Stimulated activated CD4-positive, alpha-beta T cell treated with anti-CD3 and anti-CD28 coated beads, Interleukin-15, amount 100 ng/mL, for 1 hour (primary cell): ENCODE measurements around the gene MCOLN2.
"Not testable (repeated sequence)": the region's sequence is repeated elsewhere in the genome, so short reads cannot be mapped to it uniquely, and the experiment has no call there.

Experiments used
- DNase-seq, 2 donors: peaks; one replicate each; pipeline ENCODE4 v3.0.0-alpha.2; 2020; ENCODE audit warnings: low read depth in 1 of 2, low spot score in 1 of 2

MCOLN2 gene

DNA sequence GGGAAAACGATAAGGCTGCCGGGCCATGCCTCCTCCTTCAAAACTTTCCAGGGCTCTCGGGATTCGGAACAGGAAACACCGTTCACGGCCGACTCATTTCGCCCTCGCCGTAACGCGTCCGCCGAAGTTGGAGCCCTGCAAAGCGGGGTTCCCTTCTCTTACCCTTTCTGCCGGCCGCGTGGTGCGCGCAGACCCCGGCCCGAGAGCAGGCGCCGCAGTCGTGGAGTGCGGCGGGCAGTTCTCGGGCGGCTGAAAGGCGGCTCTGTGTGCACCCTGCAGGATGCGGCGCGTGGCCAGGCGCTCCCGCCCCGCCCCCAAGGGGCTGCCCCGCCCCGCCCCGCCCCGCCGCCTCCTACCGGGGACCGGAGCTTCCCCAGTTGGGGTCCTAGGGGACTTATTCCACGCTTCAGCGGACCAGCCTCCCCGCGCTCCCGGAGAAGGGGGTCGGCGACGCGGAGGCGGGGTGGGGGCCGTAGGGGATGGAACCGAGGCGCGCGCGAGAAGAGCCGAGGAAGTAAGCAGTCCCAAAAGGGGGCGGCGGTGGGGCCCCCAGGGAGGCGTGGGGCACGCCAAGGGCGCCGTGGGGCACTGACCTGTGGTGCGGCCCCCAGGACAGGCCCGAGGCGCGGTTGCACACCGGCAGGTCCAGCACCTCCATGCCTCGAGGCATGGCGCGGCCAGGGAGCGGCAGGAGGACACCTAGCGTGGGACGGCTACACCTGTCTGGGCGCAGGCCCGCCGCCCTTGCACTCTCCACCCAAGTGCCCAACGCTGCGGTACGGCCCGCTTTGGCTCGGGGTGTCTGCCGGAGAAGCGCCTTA lies at the start of gene MCOLN2:
Gene MCOLN2, minus strand, starts transcription at position 268 of the 821 bp plus-strand sequence. Its CDS starts 241 bp downstream, at position 27.
- DNase-seq = peak; percentile 34 to 41

DNA sequence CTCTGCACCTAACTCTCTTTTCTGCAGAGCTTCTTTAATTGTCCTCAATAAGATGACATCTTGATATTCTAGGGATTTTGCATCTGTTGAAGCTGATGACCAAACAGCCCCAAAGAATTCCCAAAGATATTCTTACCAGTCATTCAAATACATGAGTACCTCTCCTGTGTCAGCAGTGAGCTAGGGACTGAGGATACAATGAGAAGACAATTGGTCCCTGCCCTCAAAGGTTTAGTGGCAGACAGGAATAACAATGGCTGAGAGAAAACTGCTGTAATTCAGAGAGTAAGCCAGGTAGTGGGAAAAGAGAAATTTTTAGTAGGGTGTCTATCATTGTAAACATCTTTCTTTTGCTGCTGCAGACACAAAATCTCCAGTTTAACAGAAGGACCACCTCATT lies 45.5 kb upstream of the MCOLN2 start:
- DNase-seq = no peak

- DNase-seq = no peak
These were observed 44.9 kb upstream of the MCOLN2 start for GRCh38 chr1:85041793-85042192.

DNA sequence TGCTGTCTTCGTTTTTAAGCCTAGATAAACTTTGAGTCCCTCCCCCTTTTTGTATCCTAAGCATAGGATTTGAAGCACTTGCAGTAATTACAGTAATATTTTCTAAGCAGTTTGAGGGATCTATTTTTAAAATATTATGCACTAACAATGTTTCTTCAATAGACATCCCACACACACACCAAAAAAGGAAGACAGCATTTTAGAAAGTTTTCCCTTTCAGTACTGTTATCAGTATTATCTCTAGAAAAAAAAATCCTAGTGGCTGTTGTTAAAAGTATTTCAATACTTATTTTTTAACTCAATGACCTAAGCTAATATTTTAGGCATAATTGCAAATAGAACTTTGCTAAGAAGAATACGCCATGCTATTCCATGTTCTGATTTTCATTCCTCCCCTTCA lies 36.3 kb upstream of the MCOLN2 start:
- no peak for DNase-seq

- no peak for DNase-seq
These were observed 33.6 kb upstream of the MCOLN2 start for GRCh38 chr1:85030536-85030935.

- no peak for DNase-seq
These were observed 31.2 kb upstream of the MCOLN2 start for GRCh38 chr1:85028151-85028550.

- no peak for DNase-seq
These were observed 30.5 kb upstream of the MCOLN2 start for GRCh38 chr1:85027242-85027983.

DNA sequence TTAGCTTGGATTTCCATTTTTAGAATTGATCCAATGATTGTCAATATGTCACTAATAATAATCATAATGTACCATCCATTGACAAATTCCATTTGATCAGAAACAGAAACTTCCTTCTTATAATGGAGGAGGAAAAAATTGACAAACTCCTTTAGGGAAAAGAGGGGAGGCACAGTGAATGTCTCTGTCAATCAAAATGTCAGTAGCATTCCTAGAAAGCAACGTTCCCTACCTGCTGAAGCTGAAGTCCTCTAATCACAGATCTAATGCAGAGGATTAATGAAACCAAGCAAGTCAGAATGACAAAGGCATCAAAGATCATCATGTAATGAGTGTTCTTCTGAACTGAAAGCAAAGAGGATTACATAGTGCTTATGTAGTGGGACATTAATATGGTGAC lies 29.0 kb upstream of the MCOLN2 start:
- DNase-seq = no peak

- DNase-seq = no peak
These were observed 27.8 kb upstream of the MCOLN2 start for GRCh38 chr1:85024736-85025135.

- no peak for DNase-seq
These were observed 25.8 kb upstream of the MCOLN2 start for GRCh38 chr1:85022700-85023099.

GRCh38 chr1:85019994-85020393 lies 23.1 kb upstream of the MCOLN2 start:
- no peak for DNase-seq

GRCh38 chr1:85015826-85016225 lies 18.9 kb upstream of the MCOLN2 start:
- DNase-seq = no peak

DNA sequence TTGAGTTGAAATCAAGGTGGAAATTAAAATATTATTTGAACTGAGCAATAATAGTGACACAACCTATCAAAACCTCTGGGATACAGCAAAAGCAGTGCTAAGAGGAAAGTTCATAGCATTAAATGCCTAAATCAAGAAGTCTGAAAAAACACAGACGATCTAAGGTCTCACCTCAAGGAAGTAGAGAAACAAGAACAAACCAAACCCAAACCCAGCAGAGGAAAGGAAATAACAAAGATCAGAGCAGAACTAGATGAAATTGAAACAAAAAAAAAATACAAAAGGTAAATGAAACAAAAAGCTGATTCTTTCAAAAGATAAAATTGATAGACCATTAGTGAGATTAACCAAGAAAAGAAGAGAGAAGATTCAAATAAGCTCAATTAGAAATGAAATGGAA lies 8.7 kb upstream of the MCOLN2 start:
- DNase-seq = not testable (repeated sequence)

DNA sequence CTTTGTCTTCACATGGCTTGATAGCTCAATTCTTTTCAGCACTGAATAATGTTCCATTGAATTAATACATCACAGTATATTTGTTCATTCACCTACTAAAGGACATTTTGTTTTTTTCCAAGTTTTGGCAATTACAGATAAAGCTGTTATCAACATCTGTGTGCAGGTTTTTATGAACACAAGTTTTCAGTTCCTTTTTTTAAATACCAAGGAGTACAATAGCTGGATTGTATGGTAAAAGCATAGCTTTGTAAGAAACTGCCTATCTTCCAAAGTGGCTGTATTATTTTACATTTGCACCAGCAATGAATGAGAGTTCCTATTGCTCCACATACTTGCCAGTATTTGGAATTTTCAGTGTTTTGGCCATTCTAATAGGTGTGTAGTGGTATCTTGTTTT lies 4.8 kb upstream of the MCOLN2 start:
- no peak for DNase-seq

GRCh38 chr1:84998642-84999280 lies 1.8 kb upstream of the MCOLN2 start:
- peak in 1 of 2 donors; percentile 9 for DNase-seq

DNA sequence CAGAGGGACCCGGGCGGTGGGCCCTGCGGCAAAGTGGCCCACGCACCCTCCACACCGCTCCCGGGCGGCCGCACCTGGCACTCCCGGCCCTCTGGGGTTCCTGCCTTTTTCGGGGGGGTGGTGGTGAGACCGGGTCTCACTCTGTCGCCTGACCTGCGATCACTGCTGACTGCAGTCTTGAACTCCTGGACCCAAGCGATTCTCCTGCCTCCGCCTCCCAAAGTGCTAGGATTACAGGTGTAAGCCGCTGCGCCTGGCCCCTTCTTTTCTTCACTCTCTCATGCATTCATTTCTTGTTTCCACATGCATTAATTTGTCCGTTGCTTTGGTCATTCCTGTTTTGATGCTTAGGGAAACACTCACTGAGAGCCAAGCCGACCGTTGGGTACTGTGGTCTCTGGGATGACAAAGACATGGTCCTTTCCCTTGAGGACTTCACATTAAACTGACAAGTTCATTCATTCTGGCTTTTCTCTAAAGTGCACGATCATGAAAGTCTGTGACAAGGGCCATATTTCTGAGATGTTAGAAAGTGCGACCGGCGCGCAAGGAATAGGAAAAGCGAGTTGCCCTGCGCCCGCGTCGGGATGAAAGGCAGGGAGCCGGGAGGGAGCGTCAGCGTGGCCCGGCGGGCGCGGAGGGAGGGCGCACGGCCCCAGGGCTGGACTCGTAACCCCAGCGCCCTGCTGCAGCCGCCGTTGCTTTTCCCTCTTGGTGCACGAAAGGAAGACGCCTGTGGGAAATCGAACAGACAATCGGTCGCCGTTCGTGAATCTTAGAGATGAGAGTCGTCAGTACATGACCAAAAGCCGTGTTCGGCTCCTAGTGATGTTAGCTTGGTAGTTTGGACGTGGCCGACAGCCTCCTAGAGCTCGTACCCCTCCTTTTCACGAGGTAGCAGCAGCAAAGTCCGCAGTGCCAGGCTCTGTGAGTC lies 1.0 kb upstream of the MCOLN2 start:
- no peak for DNase-seq

DNA sequence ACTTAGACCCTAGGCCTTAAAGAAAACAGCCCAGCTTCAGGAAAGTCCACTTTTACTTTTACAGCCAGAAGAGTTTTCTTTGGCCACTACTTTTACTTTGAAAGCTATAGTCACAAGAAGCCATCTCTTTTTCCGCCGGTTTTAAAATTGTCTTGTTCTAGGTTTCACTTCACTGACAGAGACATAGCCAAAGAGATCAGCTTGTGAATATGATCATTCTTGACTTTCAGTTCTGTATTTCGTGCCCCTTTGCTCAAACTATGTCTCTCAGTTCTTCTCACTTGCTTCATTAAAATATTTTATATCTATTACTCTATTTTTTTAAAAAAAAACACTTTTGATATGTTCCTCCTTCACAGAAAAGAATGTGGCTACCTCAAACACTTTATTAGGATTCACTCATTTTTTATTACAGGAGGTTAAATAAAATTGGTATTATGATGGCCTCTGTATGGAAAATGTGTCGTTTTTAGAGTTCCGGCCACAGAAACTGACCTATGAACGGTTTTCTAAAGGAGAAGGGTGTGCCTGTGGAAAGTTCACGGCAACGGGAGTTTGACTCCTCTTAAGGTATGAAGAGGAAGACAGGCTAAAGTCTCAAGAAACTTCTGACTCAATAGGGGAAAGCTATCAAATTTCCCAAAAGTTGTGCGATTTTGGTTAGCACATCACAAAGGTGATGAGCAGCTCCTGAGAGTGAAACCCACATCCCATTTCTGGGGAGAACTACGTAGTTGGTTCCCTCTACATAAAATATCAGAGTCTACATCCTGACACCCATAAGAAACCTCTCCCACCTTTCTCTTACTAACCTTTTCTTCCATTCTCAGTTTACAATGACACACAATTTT lies 1.2 kb downstream of the MCOLN2 start:
- DNase-seq = no peak

DNA sequence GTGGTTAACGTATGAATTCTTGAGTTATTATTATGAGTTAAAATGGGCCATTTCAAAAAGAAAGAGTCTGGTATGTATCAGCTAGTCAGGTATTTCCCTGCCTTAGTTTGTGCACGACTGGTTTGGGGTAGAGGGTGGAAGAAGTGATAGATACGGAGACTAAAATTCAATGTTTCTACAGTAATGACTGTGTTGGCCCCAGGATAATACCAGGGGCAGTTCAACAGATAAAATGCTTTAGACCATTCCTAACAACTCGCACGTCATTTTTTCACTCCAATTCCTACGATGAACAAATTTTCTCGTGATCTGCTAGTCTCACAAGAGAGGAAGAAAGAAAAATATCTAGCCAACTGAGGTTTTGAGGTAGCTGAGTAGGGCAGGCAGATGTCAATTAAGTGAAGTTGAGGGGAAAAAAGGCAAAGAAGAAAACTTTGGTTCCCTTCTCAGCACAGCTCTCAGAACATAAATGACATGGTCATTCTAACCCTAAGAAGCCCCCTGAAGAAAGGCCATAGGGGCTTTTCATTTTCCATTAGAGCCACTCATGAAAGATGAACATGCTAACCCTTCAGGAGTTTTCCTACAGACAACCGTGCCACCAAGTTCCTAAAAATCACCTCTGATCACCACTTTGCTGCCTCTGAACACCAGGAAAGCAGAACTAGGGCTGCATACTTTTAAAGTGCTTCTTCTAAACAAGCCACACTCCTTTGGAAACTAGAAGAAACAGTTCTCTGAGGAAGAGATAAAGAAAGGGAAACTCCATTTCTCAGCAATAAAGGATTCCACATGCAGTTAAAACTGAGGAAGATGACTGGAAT lies 5.6 kb downstream of the MCOLN2 start:
- no peak for DNase-seq

GRCh38 chr1:84988588-84988987 lies 8.3 kb downstream of the MCOLN2 start:
- no peak for DNase-seq
